ENCODE measurements around the gene TULP4. TPM values are rescaled to one million over a fixed set of nuclear protein-coding genes. Genes with fewer than 3 reads are reported as not detected.
A peak's percentile ranks its signal among the peaks of the same experiment; 100 is the strongest.

Gene TULP4
- total RNA-seq, 1 donor from 2014 or later = 104 TPM

DNA sequence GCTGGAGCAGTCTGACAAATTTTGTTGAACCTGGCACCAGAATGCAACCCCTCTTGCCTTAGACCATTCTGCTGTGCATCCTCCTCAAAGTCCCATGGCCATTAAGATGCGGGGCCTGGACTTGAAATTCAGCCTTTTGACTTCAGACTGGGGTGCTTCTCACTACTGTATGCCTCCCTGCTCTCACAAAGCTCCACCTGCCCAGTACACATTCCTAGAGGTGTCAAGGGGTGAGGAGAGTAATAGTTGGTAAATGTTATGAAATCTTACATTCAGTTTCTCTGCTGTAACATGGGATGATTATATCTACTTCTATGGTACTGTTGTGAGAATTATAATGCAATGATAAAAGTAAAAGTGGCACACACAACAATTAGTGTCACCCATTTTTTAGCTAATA, 70.8 kb downstream of the TULP4 start:
- H3K36me3 ChIP-seq = no peaks in the 10 kb centered on the region
- no peak overlapping the region for H3K4me3 ChIP-seq
- no peak overlapping the region for H3K27ac ChIP-seq
- no peaks in the 10 kb centered on the region for H3K27me3 ChIP-seq (ENCODE audit: low read depth)
- H3K4me1 ChIP-seq = no peaks in the 10 kb centered on the region
- intact Hi-C loops (cut with DNase I) = no loop called here
- DNase-seq = no peak
- TF ChIP-seq, protein P1, sequence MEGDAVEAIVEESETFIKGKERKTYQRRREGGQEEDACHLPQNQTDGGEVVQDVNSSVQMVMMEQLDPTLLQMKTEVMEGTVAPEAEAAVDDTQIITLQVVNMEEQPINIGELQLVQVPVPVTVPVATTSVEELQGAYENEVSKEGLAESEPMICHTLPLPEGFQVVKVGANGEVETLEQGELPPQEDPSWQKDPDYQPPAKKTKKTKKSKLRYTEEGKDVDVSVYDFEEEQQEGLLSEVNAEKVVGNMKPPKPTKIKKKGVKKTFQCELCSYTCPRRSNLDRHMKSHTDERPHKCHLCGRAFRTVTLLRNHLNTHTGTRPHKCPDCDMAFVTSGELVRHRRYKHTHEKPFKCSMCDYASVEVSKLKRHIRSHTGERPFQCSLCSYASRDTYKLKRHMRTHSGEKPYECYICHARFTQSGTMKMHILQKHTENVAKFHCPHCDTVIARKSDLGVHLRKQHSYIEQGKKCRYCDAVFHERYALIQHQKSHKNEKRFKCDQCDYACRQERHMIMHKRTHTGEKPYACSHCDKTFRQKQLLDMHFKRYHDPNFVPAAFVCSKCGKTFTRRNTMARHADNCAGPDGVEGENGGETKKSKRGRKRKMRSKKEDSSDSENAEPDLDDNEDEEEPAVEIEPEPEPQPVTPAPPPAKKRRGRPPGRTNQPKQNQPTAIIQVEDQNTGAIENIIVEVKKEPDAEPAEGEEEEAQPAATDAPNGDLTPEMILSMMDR (IDR thresholded peaks at IDR 0.05) = no peak
- H3K9me3 ChIP-seq = no peaks in the 10 kb centered on the region
- ATAC-seq = peak in 1 of 2 donors; percentile 54

DNA sequence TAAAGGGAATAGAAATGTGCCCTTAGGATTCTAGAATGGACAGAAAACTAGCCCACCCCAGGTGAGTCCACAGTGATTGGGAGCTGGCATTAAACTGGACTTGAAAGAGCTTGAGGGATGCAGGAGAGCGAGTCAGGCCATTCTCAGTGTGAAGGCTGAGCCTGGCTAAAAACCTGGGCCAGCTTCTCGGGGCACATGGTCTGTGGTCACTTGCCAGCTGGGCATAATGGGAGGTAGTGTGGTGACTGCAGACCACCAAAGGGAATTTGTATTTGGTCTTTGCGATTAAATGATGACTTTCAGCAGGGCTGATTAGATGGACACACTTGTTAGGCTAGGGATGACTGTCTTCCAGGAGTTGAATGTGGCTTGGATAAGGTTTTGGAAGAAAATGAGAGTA, 71.3 kb downstream of the TULP4 start:
- no peaks in the 10 kb centered on the region for H3K27me3 ChIP-seq (ENCODE audit: low read depth)
- ATAC-seq = no peak
- H3K4me1 ChIP-seq = no peaks in the 10 kb centered on the region
- intact Hi-C loops (cut with DNase I) = no loop called here
- no peak overlapping the region for H3K27ac ChIP-seq
- DNase-seq = no peak
- TF ChIP-seq, protein P1 (IDR thresholded peaks at IDR 0.05) = no peak
- no peak overlapping the region for H3K4me3 ChIP-seq
- H3K9me3 ChIP-seq = no peaks in the 10 kb centered on the region
- H3K36me3 ChIP-seq = no peaks in the 10 kb centered on the region

DNA sequence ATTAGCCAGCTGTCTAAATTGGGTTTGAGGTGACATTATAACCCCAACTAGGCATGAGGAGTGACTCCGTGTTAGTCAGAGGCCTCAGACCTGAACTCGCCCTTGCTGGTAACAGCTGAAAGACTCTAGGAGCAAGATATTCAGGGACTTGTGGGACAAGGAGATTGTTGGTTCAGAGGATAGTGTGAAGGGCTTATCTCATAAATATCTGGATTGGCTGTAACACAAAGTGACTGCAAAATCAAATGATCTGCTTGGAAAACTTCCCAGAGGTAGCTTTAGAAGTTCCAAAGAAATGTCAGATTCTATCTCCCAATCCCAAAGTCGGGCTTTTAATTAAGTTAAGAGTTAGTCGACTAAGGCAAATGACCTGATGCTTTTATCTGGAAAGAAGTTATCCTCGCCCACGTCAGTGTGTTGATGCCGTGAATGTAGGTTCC, 72.4 kb downstream of the TULP4 start:
- Histone ChIP-seq H3K27me3 (ENCODE audit: low read depth) (no peaks in the 10 kb centered on the region), H3K4me3 (no peak overlapping the region), H3K36me3 (no peaks in the 10 kb centered on the region), H3K9me3 (no peaks in the 10 kb centered on the region), H3K27ac (no peak overlapping the region), H3K4me1 (no peaks in the 10 kb centered on the region)
- ATAC-seq = no peak
- TF ChIP-seq, protein P1 (IDR thresholded peaks at IDR 0.05) = no peak
- no peak for DNase-seq
- intact Hi-C loops (cut with DNase I) = no loop called here

DNA sequence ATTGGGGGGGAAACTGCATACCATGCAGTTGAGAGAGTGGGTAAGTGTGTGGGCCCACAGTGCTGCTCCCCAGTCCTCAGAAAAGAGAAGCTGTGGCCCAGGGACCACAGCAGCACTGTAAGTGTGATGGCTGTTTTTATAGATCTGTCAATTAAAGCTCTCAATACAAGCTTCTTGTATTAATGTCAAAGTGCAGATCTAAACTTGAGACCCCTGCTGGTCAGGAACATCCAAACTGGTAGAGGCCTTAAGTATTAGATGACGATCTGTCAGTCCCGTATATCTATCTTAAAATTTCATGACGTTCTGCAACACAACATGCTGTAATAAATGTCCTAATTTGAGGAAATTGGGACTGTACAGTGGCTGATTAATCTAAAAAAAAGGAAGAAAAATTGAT, 74.8 kb downstream of the TULP4 start:
- TF ChIP-seq, protein P1 (IDR thresholded peaks at IDR 0.05) = no peak
- H3K27me3 ChIP-seq (ENCODE audit: low read depth) = no peaks in the 10 kb centered on the region
- intact Hi-C loops (cut with DNase I) = no loop called here
- no peaks in the 10 kb centered on the region for H3K9me3 ChIP-seq
- ATAC-seq (no peak), DNase-seq (no peak)
- H3K4me3 ChIP-seq = no peak overlapping the region
- no peaks in the 10 kb centered on the region for H3K4me1 ChIP-seq
- H3K27ac ChIP-seq = no peak overlapping the region
- H3K36me3 ChIP-seq = no peaks in the 10 kb centered on the region

DNA sequence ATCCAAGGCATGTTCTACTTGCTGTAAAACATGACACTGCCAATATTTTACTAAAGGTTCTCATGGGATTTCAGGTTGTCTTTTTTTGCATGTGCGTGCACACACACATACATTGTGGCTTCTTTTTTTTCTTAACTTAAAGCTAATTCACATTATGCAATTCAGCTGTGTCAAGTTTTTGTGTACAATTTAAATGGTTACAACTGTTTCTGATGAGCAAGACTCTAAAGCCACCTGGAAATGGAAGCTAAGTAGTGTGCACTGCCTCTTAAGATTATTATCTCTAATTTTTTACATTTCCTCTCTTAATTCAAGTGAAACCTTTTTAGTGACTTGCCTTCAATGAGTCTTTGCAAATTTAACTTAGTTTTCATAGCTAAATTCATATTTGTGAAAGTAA, 75.3 kb downstream of the TULP4 start:
- TF ChIP-seq, protein P1 (IDR thresholded peaks at IDR 0.05) = no peak
- no peaks in the 10 kb centered on the region for H3K36me3 ChIP-seq
- H3K4me1 ChIP-seq = no peaks in the 10 kb centered on the region
- intact Hi-C loops (cut with DNase I) = no loop called here
- DNase-seq (no peak), ATAC-seq (no peak)
- H3K27ac ChIP-seq = no peak overlapping the region
- no peak overlapping the region for H3K4me3 ChIP-seq
- H3K27me3 ChIP-seq (ENCODE audit: low read depth) = no peaks in the 10 kb centered on the region
- no peaks in the 10 kb centered on the region for H3K9me3 ChIP-seq

DNA sequence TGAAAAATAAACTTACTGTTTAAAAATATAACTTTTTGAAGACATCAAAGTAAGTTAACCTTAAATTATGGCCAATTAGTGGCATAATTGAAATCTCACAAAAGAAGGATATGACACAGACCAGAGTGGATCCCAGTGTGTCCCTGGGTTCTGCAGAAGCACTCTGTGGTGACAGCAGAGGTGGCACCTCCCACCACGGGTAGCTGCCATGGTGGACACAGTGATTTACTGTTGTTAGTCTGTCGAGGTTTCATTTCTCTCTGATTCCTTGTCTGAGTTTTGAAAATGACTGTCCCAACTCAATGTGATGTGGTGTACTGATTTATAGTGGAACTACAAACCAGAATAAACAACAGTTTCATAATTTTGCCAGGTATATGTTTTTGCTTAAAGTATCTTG, 76.5 kb downstream of the TULP4 start:
- no peak for DNase-seq
- Histone ChIP-seq H3K36me3 (no peaks in the 10 kb centered on the region), H3K27ac (no peak overlapping the region), H3K27me3 (ENCODE audit: low read depth) (no peaks in the 10 kb centered on the region), H3K4me1 (no peaks in the 10 kb centered on the region), H3K4me3 (no peak overlapping the region), H3K9me3 (peaks cover 4% of the 10 kb centered on the region)
- intact Hi-C loops (cut with DNase I) = no loop called here
- ATAC-seq = no peak
- TF ChIP-seq, protein P1 (IDR thresholded peaks at IDR 0.05) = no peak
